GM10248 (cell line): ENCODE measurements around the gene FOCAD.

Experiments
- CTCF ChIA-PET: fragments of 300-600 bp; sonication (Branson Sonifier 250); formaldehyde crosslinking; extraction: SDS; loops from one replicate; lab custom pipeline; 2021; ENCODE audit warnings: antibody characterized with exemption; lab: Yijun Ruan, JAX
- POLR2A ChIA-PET: fragments of 350-650 bp; sonication (Branson Sonifier 250); formaldehyde crosslinking; extraction: SDS; loops from one replicate; lab custom pipeline; 2020; ENCODE audit warnings: antibody characterized with exemption; lab: Yijun Ruan, JAX
- DNase-seq: peaks from one replicate; pipeline ENCODE4 v3.0.0; 2012; ENCODE audit errors: extremely low spot score
- CTCF ChIP-seq: IDR thresholded peaks from 2 replicates; pipeline ENCODE4 v1.5.1; 2012; ENCODE audit warnings: mild to moderate bottlenecking, low read depth; ENCODE audit errors: extremely low read depth, missing control alignments, control extremely low read depth

The FOCAD gene

GRCh38 chr9:20701060-20701459 lies 17.0 kb downstream of the FOCAD start:
- CTCF ChIA-PET: interaction anchor here (2.3 kb wide), 1 partner anchor 17 kb away, joined by 16 read pairs; the partner anchor contains the start of gene FOCAD
- no peak for TF ChIP-seq CTCF
- no peak for DNase-seq
- POLR2A ChIA-PET: no interaction called here

- no peak for DNase-seq
- ChIA-PET POLR2A (no interaction called here), CTCF (interaction anchor here (0.7 to 2.3 kb wide), 5 partner anchors 9 to 656 kb away, joined by 3 to 16 read pairs (median 3); partner anchors contain the start of gene FOCAD)
- no peak for TF ChIP-seq CTCF
Observed at GRCh38 chr9:20702570-20702969, 18.5 kb downstream of the FOCAD start.

GRCh38 chr9:20703146-20703545 lies 19.1 kb downstream of the FOCAD start:
- DNase-seq: no peak
- TF ChIP-seq CTCF: no peak
- ChIA-PET POLR2A (no interaction called here), CTCF (interaction anchor here (1.3 to 2.2 kb wide), 2 partner anchors 13 to 57 kb away, joined by 3 to 8 read pairs; no protein-coding TSS in a partner anchor)

GRCh38 chr9:20707708-20708107 lies 23.6 kb downstream of the FOCAD start:
- TF ChIP-seq CTCF: no peak
- ChIA-PET CTCF (interaction anchor here (1.2 kb wide), 1 partner anchor 13 kb away, joined by 4 read pairs; no protein-coding TSS in a partner anchor), POLR2A (no interaction called here)
- DNase-seq: no peak

- POLR2A ChIA-PET: no interaction called here
- no peak for DNase-seq
- TF ChIP-seq CTCF: no peak
- CTCF ChIA-PET: interaction anchor here (1.0 to 1.6 kb wide), 4 partner anchors 13 to 89 kb away, joined by 3 to 6 read pairs (median 4); no protein-coding TSS in a partner anchor
Observed at GRCh38 chr9:20713172-20713571, 29.1 kb downstream of the FOCAD start.

- no peak for DNase-seq
- CTCF ChIA-PET: interaction anchor here (1.0 to 2.2 kb wide), 4 partner anchors 10 to 90 kb away, joined by 3 to 8 read pairs (median 5); no protein-coding TSS in a partner anchor
- POLR2A ChIA-PET: no interaction called here
- no peak for TF ChIP-seq CTCF
Observed at GRCh38 chr9:20714442-20715415, 30.7 kb downstream of the FOCAD start.
